IPS DF 4.7 (cell line): ENCODE results near the gene RNFT1.
"Not testable (repeated sequence)": the region's sequence is repeated elsewhere in the genome, so short reads cannot be mapped to it uniquely, and the experiment has no call there.

Experiments
- DNase-seq: peaks from one replicate; pipeline ENCODE4 v3.0.0-alpha.2; 2013; ENCODE audit warnings: low spot score; ENCODE audit errors: extremely low read depth

Gene RNFT1

GRCh38 chr17:59964482-59965328 is at the start of gene RNFT1:
Gene RNFT1 (minus strand): TSS chr17:59964740. CDS start chr17:59964663, 77 bp downstream.
- no peak for DNase-seq

GRCh38 chr17:60009326-60009725 is 44.8 kb upstream of the RNFT1 start:
- not testable (repeated sequence) for DNase-seq

- not testable (repeated sequence) for DNase-seq
Measured at GRCh38 chr17:60008377-60008776, 43.8 kb upstream of the RNFT1 start.

GRCh38 chr17:60006160-60006559 is 41.6 kb upstream of the RNFT1 start:
- DNase-seq, result no peak

GRCh38 chr17:60004561-60004960 is 40.0 kb upstream of the RNFT1 start:
- not testable (repeated sequence) for DNase-seq

- DNase-seq, result not testable (repeated sequence)
Measured at GRCh38 chr17:60002405-60002804, 37.9 kb upstream of the RNFT1 start.

GRCh38 chr17:59996608-59997007 is 32.1 kb upstream of the RNFT1 start:
- DNase-seq, result not testable (repeated sequence)

- DNase-seq, result not testable (repeated sequence)
Measured at GRCh38 chr17:59975166-59975565, 10.6 kb upstream of the RNFT1 start.

- DNase-seq, result not testable (repeated sequence)
Measured at GRCh38 chr17:59973483-59973882, 8.9 kb upstream of the RNFT1 start.

GRCh38 chr17:59972778-59973177 is 8.2 kb upstream of the RNFT1 start:
- no peak for DNase-seq

- not testable (repeated sequence) for DNase-seq
Measured at GRCh38 chr17:59971771-59972170, 7.2 kb upstream of the RNFT1 start.

GRCh38 chr17:59963738-59964481 is 630 bp downstream of the RNFT1 start:
- no peak for DNase-seq

- no peak for DNase-seq
Measured at GRCh38 chr17:59962739-59963318, 1.7 kb downstream of the RNFT1 start.

GRCh38 chr17:59959574-59959973 is 5.0 kb downstream of the RNFT1 start:
- DNase-seq, result not testable (repeated sequence)

- no peak for DNase-seq
Measured at GRCh38 chr17:59954856-59955255, 9.7 kb downstream of the RNFT1 start.

GRCh38 chr17:59950049-59950448 is 14.5 kb downstream of the RNFT1 start:
- DNase-seq, result no peak

- DNase-seq, result not testable (repeated sequence)
Measured at GRCh38 chr17:59947310-59947709, 17.2 kb downstream of the RNFT1 start.

GRCh38 chr17:59946433-59946832 is 18.1 kb downstream of the RNFT1 start:
- not testable (repeated sequence) for DNase-seq

GRCh38 chr17:59941131-59941530 is 23.4 kb downstream of the RNFT1 start:
- no peak for DNase-seq

GRCh38 chr17:59940697-59941096 is 23.8 kb downstream of the RNFT1 start:
- not testable (repeated sequence) for DNase-seq

- DNase-seq, result not testable (repeated sequence)
Measured at GRCh38 chr17:59933317-59933716, 31.2 kb downstream of the RNFT1 start.

GRCh38 chr17:59930768-59931167 is 33.8 kb downstream of the RNFT1 start:
- DNase-seq, result not testable (repeated sequence)
